ENCODE measurements around the gene NYAP1.

The NYAP1 gene

DNA sequence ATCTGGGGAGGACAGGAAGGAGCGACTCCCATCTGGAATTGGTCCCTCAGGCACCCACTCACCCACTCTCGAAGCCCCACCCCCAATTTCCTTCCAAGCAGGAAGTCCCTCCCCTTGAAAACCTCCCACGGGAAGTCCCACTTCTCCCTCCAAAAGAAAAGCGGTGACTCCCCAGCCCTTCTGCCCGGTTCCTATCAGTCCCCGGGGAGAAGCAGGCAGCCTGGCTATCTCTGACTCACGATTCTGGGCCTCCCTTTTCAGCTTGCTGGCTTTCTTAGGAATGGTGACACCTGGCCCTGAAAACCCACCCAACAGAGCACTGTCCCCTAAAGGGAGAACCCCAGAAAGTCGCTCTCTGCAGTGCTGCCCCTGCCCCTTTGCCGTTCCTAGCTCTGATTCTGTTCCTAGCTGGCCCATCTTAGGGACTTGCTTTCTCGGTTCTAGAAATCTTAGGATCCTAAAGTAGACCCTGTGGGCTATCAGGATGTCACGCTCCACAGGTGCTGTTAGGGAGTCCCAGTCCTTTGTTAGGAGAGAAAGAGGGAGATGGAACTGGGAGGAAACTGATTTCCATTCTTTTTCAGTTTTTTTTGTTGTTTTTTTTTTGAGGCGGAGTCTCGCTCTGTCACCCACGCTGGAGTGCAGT lies 10.8 kb upstream of the NYAP1 start:
- no peak for DNase-seq
- peaks cover 40% of the 10 kb centered on the region for H3K36me3 ChIP-seq (ENCODE audit: control insufficient read depth, insufficient read depth, low read length)
- no peak overlapping the region for H3K4me3 ChIP-seq (ENCODE audit: insufficient read depth, low read depth, low read length, poor library complexity, severe bottlenecking)
- no peaks in the 10 kb centered on the region for H3K9me3 ChIP-seq (ENCODE audit: control insufficient read depth, low read length)
- H3K27me3 ChIP-seq (replicated peaks; ENCODE audit: control insufficient read depth, insufficient read depth, low read length, poor library complexity, severe bottlenecking): no peaks in the 10 kb centered on the region
- H3K27ac ChIP-seq (ENCODE audit: insufficient read depth, low read length, poor library complexity, severe bottlenecking): peak overlapping the region; percentile 58
- H3K4me1 ChIP-seq (ENCODE audit: control insufficient read depth, insufficient read depth, low read length, poor library complexity, severe bottlenecking): peaks cover 49% of the 10 kb centered on the region

GRCh38 chr7:100475549-100475948 lies 8.2 kb upstream of the NYAP1 start:
- Histone ChIP-seq H3K9me3 (ENCODE audit: control insufficient read depth, low read length) (no peaks in the 10 kb centered on the region), H3K4me3 (ENCODE audit: insufficient read depth, low read depth, low read length, poor library complexity, severe bottlenecking) (no peak overlapping the region), H3K27me3 (replicated peaks; ENCODE audit: control insufficient read depth, insufficient read depth, low read length, poor library complexity, severe bottlenecking) (no peaks in the 10 kb centered on the region), H3K27ac (ENCODE audit: insufficient read depth, low read length, poor library complexity, severe bottlenecking) (peak overlapping the region; percentile 88), H3K36me3 (ENCODE audit: control insufficient read depth, insufficient read depth, low read length) (peaks cover 24% of the 10 kb centered on the region), H3K4me1 (ENCODE audit: control insufficient read depth, insufficient read depth, low read length, poor library complexity, severe bottlenecking) (peaks cover 49% of the 10 kb centered on the region)
- no peak for DNase-seq

DNA sequence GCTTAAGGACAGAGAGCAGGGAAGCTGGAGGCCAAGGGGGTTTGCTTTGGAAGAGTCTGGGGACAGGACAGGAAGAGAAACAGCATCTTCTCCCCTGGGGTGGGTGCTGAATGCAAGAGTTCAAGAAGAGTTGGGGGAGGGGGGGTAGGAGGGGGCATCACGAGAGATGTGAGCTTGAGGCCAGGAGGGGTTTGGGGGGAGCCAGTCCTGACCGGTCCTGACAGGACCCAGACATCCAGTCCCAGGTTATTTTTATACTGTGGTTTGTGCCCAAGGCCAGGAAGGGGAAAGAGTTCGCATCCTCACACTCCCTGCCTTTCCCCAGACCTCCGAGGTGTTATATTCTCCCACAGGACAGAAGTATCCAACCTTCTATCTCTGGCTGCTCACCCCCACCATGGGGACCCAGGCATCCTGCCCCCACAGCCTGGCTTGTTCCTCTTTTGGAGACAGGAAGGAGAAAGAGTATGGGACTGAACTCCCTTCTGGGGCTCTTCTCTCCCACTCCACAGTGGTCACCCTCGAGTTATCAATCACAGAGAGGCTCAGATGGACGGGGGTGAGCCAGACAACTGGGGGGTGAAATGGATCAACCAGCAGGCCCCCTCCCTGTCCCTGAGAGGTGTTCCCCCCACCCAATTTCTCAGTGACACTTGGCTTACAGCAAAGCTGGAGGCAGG lies 7.5 kb upstream of the NYAP1 start:
- no peak for DNase-seq
- peaks cover 49% of the 10 kb centered on the region for H3K4me1 ChIP-seq (ENCODE audit: control insufficient read depth, insufficient read depth, low read length, poor library complexity, severe bottlenecking)
- no peaks in the 10 kb centered on the region for H3K9me3 ChIP-seq (ENCODE audit: control insufficient read depth, low read length)
- H3K4me3 ChIP-seq (ENCODE audit: insufficient read depth, low read depth, low read length, poor library complexity, severe bottlenecking): peak overlapping the region; percentile 98
- peaks cover 21% of the 10 kb centered on the region for H3K36me3 ChIP-seq (ENCODE audit: control insufficient read depth, insufficient read depth, low read length)
- H3K27me3 ChIP-seq (replicated peaks; ENCODE audit: control insufficient read depth, insufficient read depth, low read length, poor library complexity, severe bottlenecking): no peaks in the 10 kb centered on the region
- H3K27ac ChIP-seq (ENCODE audit: insufficient read depth, low read length, poor library complexity, severe bottlenecking): peak overlapping the region; percentile 88

GRCh38 chr7:100476903-100477870 lies 6.5 kb upstream of the NYAP1 start:
- peaks cover 21% of the 10 kb centered on the region for H3K36me3 ChIP-seq (ENCODE audit: control insufficient read depth, insufficient read depth, low read length)
- peaks cover 49% of the 10 kb centered on the region for H3K4me1 ChIP-seq (ENCODE audit: control insufficient read depth, insufficient read depth, low read length, poor library complexity, severe bottlenecking)
- peak overlapping the region; percentile 88 for H3K27ac ChIP-seq (ENCODE audit: insufficient read depth, low read length, poor library complexity, severe bottlenecking)
- H3K27me3 ChIP-seq (replicated peaks; ENCODE audit: control insufficient read depth, insufficient read depth, low read length, poor library complexity, severe bottlenecking): no peaks in the 10 kb centered on the region
- DNase-seq: no peak
- H3K4me3 ChIP-seq (ENCODE audit: insufficient read depth, low read depth, low read length, poor library complexity, severe bottlenecking): peak overlapping the region; percentile 98
- no peaks in the 10 kb centered on the region for H3K9me3 ChIP-seq (ENCODE audit: control insufficient read depth, low read length)

DNA sequence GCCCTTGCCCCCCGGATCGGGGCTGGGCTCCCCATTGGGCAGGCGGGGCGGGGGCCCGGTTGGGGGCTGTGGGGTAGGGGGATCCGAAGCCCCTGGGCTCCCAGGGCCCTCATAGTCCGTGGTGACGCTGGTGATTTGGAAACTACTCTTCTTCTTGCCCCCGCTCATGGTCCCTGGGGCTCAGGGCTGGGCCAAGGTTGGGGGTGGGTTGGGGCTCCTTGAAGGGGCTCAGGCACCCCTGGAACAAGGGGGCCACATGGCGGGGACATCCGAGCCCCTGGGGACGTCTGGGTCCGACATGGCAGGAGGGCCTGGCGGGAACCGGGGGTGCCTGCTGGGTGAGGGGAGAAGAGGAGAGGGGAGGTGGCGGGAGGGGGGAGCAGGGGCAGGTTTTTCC lies 5.9 kb upstream of the NYAP1 start:
- peak overlapping the region; percentile 98 for H3K4me3 ChIP-seq (ENCODE audit: insufficient read depth, low read depth, low read length, poor library complexity, severe bottlenecking)
- no peaks in the 10 kb centered on the region for H3K9me3 ChIP-seq (ENCODE audit: control insufficient read depth, low read length)
- H3K36me3 ChIP-seq (ENCODE audit: control insufficient read depth, insufficient read depth, low read length): peaks cover 17% of the 10 kb centered on the region
- peak overlapping the region; percentile 88 for H3K27ac ChIP-seq (ENCODE audit: insufficient read depth, low read length, poor library complexity, severe bottlenecking)
- H3K4me1 ChIP-seq (ENCODE audit: control insufficient read depth, insufficient read depth, low read length, poor library complexity, severe bottlenecking): peaks cover 53% of the 10 kb centered on the region
- H3K27me3 ChIP-seq (replicated peaks; ENCODE audit: control insufficient read depth, insufficient read depth, low read length, poor library complexity, severe bottlenecking): no peaks in the 10 kb centered on the region
- DNase-seq: no peak

DNA sequence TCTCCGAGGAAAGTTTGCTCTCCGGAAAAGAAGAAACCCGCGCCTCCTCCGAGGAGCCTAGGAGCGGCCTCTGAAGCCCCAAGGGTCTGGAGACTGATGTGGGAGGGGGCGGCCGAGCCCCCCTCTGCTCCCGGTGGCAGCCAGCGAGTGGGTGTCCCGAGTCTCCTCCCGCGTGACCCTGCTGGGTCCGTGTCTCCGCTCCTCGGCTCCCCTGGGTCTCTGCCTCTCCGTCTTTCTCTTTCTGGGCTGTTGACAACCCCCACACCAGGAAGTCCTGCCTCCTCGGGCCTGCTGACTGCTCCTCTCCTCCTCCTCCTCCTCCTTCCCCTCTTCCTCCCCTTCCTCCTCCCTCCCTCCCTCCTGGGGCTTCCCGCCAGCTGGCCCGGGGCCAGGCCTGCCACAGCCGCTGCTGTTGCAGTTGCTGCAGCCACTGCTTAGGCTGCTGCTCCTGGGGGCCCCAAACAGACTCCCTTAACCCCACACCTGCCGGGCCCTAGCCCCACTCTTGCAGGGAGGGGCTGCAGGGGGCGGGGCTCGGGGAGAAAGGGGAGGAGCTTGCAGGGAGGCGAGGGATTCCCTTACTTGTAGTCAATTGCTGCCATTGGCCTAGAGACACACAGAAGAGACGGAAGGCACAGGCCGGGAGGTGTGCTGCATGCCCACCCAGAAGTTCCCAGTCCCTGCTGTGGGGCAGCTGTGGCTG lies 4.6 kb upstream of the NYAP1 start, which contains the start of gene TSC22D4:
TSC22D4 (minus strand) TSS at position 257 of the 703 bp plus-strand sequence. CDS start 1,176 bp downstream, outside the sequence.
- Histone ChIP-seq H3K9me3 (ENCODE audit: control insufficient read depth, low read length) (no peaks in the 10 kb centered on the region), H3K27me3 (replicated peaks; ENCODE audit: control insufficient read depth, insufficient read depth, low read length, poor library complexity, severe bottlenecking) (no peaks in the 10 kb centered on the region), H3K4me3 (ENCODE audit: insufficient read depth, low read depth, low read length, poor library complexity, severe bottlenecking) (peak within 1 kb of the TSS; percentile 98), H3K4me1 (ENCODE audit: control insufficient read depth, insufficient read depth, low read length, poor library complexity, severe bottlenecking) (peaks cover 49% of the 10 kb centered on the region), H3K27ac (ENCODE audit: insufficient read depth, low read length, poor library complexity, severe bottlenecking) (peak within 1 kb of the TSS; percentile 88), H3K36me3 (ENCODE audit: control insufficient read depth, insufficient read depth, low read length) (peaks cover 8% of the 10 kb centered on the region)
- peak; percentile 84 to 90 (median 88) for DNase-seq

DNA sequence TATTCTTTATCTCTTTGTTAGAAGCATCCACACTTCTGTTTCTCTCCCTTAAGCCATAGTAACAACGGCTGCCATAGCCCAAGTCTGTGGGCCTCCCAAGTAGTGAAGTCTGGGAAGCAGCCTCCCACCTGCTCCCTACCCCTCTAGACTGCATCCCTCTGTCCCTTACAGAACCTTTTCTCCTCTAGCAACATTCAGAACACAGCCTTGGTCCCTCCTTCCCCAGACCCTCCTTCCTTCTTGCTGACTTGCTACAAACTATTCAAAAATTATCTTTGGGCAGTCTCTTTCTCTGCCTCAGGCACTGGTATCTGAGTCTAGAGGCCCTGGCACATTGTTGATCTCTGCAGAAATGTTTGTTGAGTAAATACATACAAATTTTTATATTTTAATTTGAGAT lies 2.3 kb upstream of the NYAP1 start:
- Histone ChIP-seq H3K27me3 (replicated peaks; ENCODE audit: control insufficient read depth, insufficient read depth, low read length, poor library complexity, severe bottlenecking) (no peaks in the 10 kb centered on the region), H3K9me3 (ENCODE audit: control insufficient read depth, low read length) (no peaks in the 10 kb centered on the region), H3K4me1 (ENCODE audit: control insufficient read depth, insufficient read depth, low read length, poor library complexity, severe bottlenecking) (peaks cover 30% of the 10 kb centered on the region), H3K4me3 (ENCODE audit: insufficient read depth, low read depth, low read length, poor library complexity, severe bottlenecking) (no peak overlapping the region), H3K27ac (ENCODE audit: insufficient read depth, low read length, poor library complexity, severe bottlenecking) (no peak overlapping the region), H3K36me3 (ENCODE audit: control insufficient read depth, insufficient read depth, low read length) (no peaks in the 10 kb centered on the region)
- no peak for DNase-seq

GRCh38 chr7:100482728-100483089 lies 1.0 kb upstream of the NYAP1 start:
- H3K4me3 ChIP-seq (ENCODE audit: insufficient read depth, low read depth, low read length, poor library complexity, severe bottlenecking): peak overlapping the region; percentile 43
- H3K36me3 ChIP-seq (ENCODE audit: control insufficient read depth, insufficient read depth, low read length): no peaks in the 10 kb centered on the region
- no peaks in the 10 kb centered on the region for H3K27me3 ChIP-seq (replicated peaks; ENCODE audit: control insufficient read depth, insufficient read depth, low read length, poor library complexity, severe bottlenecking)
- H3K27ac ChIP-seq (ENCODE audit: insufficient read depth, low read length, poor library complexity, severe bottlenecking): peak overlapping the region; percentile 38
- no peak for DNase-seq
- H3K4me1 ChIP-seq (ENCODE audit: control insufficient read depth, insufficient read depth, low read length, poor library complexity, severe bottlenecking): peaks cover 18% of the 10 kb centered on the region
- no peaks in the 10 kb centered on the region for H3K9me3 ChIP-seq (ENCODE audit: control insufficient read depth, low read length)

- no peaks in the 10 kb centered on the region for H3K27me3 ChIP-seq (replicated peaks; ENCODE audit: control insufficient read depth, insufficient read depth, low read length, poor library complexity, severe bottlenecking)
- DNase-seq: peak; percentile 69 to 73 (median 70)
- peaks cover 18% of the 10 kb centered on the region for H3K4me1 ChIP-seq (ENCODE audit: control insufficient read depth, insufficient read depth, low read length, poor library complexity, severe bottlenecking)
- no peaks in the 10 kb centered on the region for H3K36me3 ChIP-seq (ENCODE audit: control insufficient read depth, insufficient read depth, low read length)
- H3K4me3 ChIP-seq (ENCODE audit: insufficient read depth, low read depth, low read length, poor library complexity, severe bottlenecking): peak overlapping the region; percentile 43
- H3K9me3 ChIP-seq (ENCODE audit: control insufficient read depth, low read length): no peaks in the 10 kb centered on the region
- H3K27ac ChIP-seq (ENCODE audit: insufficient read depth, low read length, poor library complexity, severe bottlenecking): peak overlapping the region; percentile 39
Measured at GRCh38 chr7:100483090-100483721, 521 bp upstream of the NYAP1 start.

Data from effector memory CD4-positive, alpha-beta T cell (primary cell).